PC-3 (cell line): Measurements from ENCODE around the gene CTSF. TPM values are rescaled to one million over a fixed set of nuclear protein-coding genes. Genes with fewer than 3 reads are reported as not detected.

Experiments
- ATAC-seq: fragments of 200-7000 bp; cut with Tn5 transposase; 2 replicates; pipeline ENCODE4 v1.9.1; 2020; ENCODE audit warnings: mild to moderate bottlenecking, moderate library complexity
- BruUV-seq: library from RNA; stranded (reverse); fragments of 400-500 nt; replicated peaks from 2 replicates; lab custom pipeline; 2021; lab: Mats Ljungman, UMichigan
- CTCF ChIA-PET: fragments of 300-600 bp; sonication (Branson Sonifier 250); formaldehyde crosslinking; loops from one replicate; lab custom pipeline; 2022; ENCODE audit warnings: antibody characterized with exemption; lab: Charles Lee
- POLR2A ChIA-PET: fragments of 300-600 bp; sonication (Branson Sonifier 250); formaldehyde crosslinking; loops from one replicate; lab custom pipeline; 2022; ENCODE audit warnings: antibody characterized with exemption; ENCODE audit not compliant: unreplicated experiment; lab: Charles Lee
- DNase-seq: peaks from one replicate; pipeline ENCODE4 v3.0.0-alpha.2; 2015
- H2AFZ ChIP-seq: fragments of 300-600 bp; sonication (generic); 2 replicates; pipeline ENCODE4 v1.6.0; 2016; ENCODE audit warnings: antibody characterized with exemption, low read length
- H3F3A ChIP-seq: fragments of 300-600 bp; sonication (generic); one replicate; pipeline ENCODE4 v1.6.0; 2017; ENCODE audit warnings: antibody characterized with exemption, low read length, control low read depth, mild to moderate bottlenecking; ENCODE audit not compliant: unreplicated experiment
- H3K27ac ChIP-seq: fragments of 300-600 bp; sonication (generic); 2 replicates; pipeline ENCODE4 v1.5.1; 2016; ENCODE audit warnings: mild to moderate bottlenecking, low read length
- H3K27me3 ChIP-seq: fragments of 300-600 bp; sonication (generic); 2 replicates; pipeline ENCODE4 v1.6.1; 2016; ENCODE audit warnings: low read length, mixed read lengths
- H3K36me3 ChIP-seq: fragments of 300-600 bp; sonication (generic); 2 replicates; pipeline ENCODE4 v1.6.1; 2016; ENCODE audit warnings: low read depth, mixed run types, low read length, mixed read lengths
- H3K4me1 ChIP-seq: fragments of 300-600 bp; sonication (generic); 2 replicates; pipeline ENCODE4 v1.5.1; 2016; ENCODE audit warnings: low read length; ENCODE audit not compliant: insufficient read depth
- H3K4me2 ChIP-seq: fragments of 300-600 bp; sonication (generic); 2 replicates; pipeline ENCODE4 v1.6.0; 2016; ENCODE audit warnings: low read length
- H3K4me3 ChIP-seq: fragments of 300-600 bp; sonication (generic); 2 replicates; pipeline ENCODE4 v1.5.1; 2016; ENCODE audit warnings: mild to moderate bottlenecking, low read length, mixed read lengths
- H3K79me2 ChIP-seq: fragments of 300-600 bp; sonication (generic); 2 replicates; pipeline ENCODE4 v1.6.1; 2017; ENCODE audit warnings: low read length, mixed read lengths
- H3K9ac ChIP-seq: fragments of 300-600 bp; sonication (generic); 2 replicates; pipeline ENCODE4 v1.6.0; 2016; ENCODE audit warnings: mild to moderate bottlenecking, low read length
- H3K9me2 ChIP-seq: fragments of 300-600 bp; sonication (generic); replicated peaks from 2 replicates; pipeline ENCODE4 v1.6.1; 2016; ENCODE audit warnings: mixed run types, low read length, mixed read lengths
- H3K9me3 ChIP-seq: fragments of 300-600 bp; sonication (generic); 2 replicates; pipeline ENCODE4 v1.6.1; 2016; ENCODE audit warnings: low read length, mixed read lengths
- H4K20me1 ChIP-seq: fragments of 300-600 bp; sonication (generic); 2 replicates; pipeline ENCODE4 v1.6.1; 2016; ENCODE audit warnings: low read length, mixed read lengths
- EZH2 ChIP-seq: fragments of 300-600 bp; sonication (generic); IDR thresholded peaks from one replicate; pipeline ENCODE4 v1.6.1; 2017; ENCODE audit warnings: antibody characterized with exemption, mild to moderate bottlenecking, low read length; ENCODE audit not compliant: unreplicated experiment
- EZH2phosphoT487 ChIP-seq: fragments of 300-600 bp; sonication (generic); IDR thresholded peaks from 2 replicates; pipeline ENCODE4 v1.6.1; 2018; ENCODE audit warnings: mild to moderate bottlenecking, antibody characterized with exemption, low read length, borderline replicate concordance
- intact Hi-C: fragments of 100-400 bp; cut with micrococcal nuclease; formaldehyde crosslinking; loops from 2 replicates; pipeline ENCODE4 v1.9.0; 2023
- total RNA-seq: library from RNA; depleted of rRNA; stranded (reverse); fragments of >200 nt; gene quantifications from 2 replicates; pipeline ENCODE4 v1.2.3, GENCODE V29; 2014
- TF ChIP-seq, protein P1 (sequence below): fragments of 300-600 bp; sonication (generic); conservative IDR thresholded peaks from 2 replicates; pipeline ENCODE4 v1.5.1; 2017; ENCODE audit warnings: antibody characterized with exemption, low read depth, mild to moderate bottlenecking, low read length

Gene CTSF
- total RNA-seq, 1 experiment from 2014 or later: 9.4 TPM

DNA sequence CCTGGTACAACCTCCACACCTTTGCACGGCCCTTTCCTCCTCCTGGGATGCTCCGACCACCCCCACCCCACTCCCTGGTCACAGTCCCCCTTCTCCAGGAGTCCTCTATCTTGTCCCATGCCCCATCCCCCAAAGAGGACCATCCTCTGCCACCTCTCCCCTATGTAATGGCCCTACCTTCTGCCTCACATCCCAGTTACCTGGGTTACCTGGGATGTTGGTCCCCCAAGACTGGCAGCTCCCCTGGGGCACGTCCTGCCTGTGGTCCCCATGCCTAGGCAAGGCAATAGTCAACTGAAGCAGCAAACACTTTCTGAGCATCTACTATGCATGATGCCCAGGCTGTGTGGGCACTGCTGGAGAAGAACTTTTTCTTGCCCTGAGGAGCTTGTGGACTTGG is 13.0 kb downstream of the CTSF start:
- H3K9ac ChIP-seq: no peak overlapping the region

DNA sequence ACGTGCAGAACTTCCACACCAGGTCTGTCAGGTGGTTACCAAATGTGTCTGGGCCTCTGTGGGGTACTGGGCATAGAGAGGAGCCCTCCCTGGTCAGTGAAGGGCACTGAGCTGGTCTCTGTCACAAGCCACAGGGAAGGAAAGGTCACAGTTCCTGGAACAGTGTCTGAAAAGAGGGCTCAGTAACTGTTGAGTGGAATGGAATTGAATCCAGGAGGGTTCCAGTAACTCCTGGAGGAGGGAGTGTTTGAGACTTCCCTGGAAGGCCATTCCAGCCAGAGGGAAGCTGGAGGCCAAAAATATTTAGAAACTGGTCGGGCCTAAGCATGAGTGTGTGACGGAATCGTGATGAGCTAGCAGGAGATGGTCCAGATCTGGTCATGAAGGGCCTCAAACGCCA is 13.8 kb downstream of the CTSF start:
- no TSS peak for BruUV-seq
- no peaks in the 10 kb centered on the region for H3F3A ChIP-seq
- no peaks in the 10 kb centered on the region for H3K27me3 ChIP-seq
- no peaks in the 10 kb centered on the region for H3K79me2 ChIP-seq
- ChIA-PET CTCF (no interaction called here), POLR2A (no interaction called here)
- H3K36me3 ChIP-seq: no peaks in the 10 kb centered on the region
- ATAC-seq (no peak), DNase-seq (no peak)
- H3K9me2 ChIP-seq: no peaks in the 10 kb centered on the region
- intact Hi-C loops: no loop called here
- H3K4me2 ChIP-seq: no peak overlapping the region
- TF ChIP-seq, protein P1, sequence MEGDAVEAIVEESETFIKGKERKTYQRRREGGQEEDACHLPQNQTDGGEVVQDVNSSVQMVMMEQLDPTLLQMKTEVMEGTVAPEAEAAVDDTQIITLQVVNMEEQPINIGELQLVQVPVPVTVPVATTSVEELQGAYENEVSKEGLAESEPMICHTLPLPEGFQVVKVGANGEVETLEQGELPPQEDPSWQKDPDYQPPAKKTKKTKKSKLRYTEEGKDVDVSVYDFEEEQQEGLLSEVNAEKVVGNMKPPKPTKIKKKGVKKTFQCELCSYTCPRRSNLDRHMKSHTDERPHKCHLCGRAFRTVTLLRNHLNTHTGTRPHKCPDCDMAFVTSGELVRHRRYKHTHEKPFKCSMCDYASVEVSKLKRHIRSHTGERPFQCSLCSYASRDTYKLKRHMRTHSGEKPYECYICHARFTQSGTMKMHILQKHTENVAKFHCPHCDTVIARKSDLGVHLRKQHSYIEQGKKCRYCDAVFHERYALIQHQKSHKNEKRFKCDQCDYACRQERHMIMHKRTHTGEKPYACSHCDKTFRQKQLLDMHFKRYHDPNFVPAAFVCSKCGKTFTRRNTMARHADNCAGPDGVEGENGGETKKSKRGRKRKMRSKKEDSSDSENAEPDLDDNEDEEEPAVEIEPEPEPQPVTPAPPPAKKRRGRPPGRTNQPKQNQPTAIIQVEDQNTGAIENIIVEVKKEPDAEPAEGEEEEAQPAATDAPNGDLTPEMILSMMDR: no peak
- TF ChIP-seq EZH2phosphoT487 (no peak), EZH2 (no peak)
- H3K27ac ChIP-seq: no peak overlapping the region
- no peak overlapping the region for H2AFZ ChIP-seq
- no peak overlapping the region for H3K9ac ChIP-seq
- H3K4me1 ChIP-seq: no peaks in the 10 kb centered on the region
- H3K9me3 ChIP-seq: no peaks in the 10 kb centered on the region
- H4K20me1 ChIP-seq: no peaks in the 10 kb centered on the region
- H3K4me3 ChIP-seq: no peak overlapping the region

More for the DNA sequence above, 13.0 kb downstream of the CTSF start:
- BruUV-seq: no TSS peak
- no peak overlapping the region for H3K27ac ChIP-seq
- H3K4me2 ChIP-seq: no peak overlapping the region
- no peak overlapping the region for H3K4me3 ChIP-seq
- TF ChIP-seq EZH2phosphoT487 (no peak), EZH2 (no peak)
- TF ChIP-seq, protein P1: no peak
- no peak for DNase-seq
- no peak overlapping the region for H2AFZ ChIP-seq
- ATAC-seq: no peak
- intact Hi-C loops: no loop called here
- no peaks in the 10 kb centered on the region for H3F3A ChIP-seq
- H3K36me3 ChIP-seq: no peaks in the 10 kb centered on the region
- POLR2A ChIA-PET: no interaction called here
- H3K4me1 ChIP-seq: no peaks in the 10 kb centered on the region
- CTCF ChIA-PET: no interaction called here
- H3K27me3 ChIP-seq: no peaks in the 10 kb centered on the region
- H4K20me1 ChIP-seq: no peaks in the 10 kb centered on the region
- H3K79me2 ChIP-seq: no peaks in the 10 kb centered on the region
- no peaks in the 10 kb centered on the region for H3K9me2 ChIP-seq
- H3K9me3 ChIP-seq: no peaks in the 10 kb centered on the region

DNA sequence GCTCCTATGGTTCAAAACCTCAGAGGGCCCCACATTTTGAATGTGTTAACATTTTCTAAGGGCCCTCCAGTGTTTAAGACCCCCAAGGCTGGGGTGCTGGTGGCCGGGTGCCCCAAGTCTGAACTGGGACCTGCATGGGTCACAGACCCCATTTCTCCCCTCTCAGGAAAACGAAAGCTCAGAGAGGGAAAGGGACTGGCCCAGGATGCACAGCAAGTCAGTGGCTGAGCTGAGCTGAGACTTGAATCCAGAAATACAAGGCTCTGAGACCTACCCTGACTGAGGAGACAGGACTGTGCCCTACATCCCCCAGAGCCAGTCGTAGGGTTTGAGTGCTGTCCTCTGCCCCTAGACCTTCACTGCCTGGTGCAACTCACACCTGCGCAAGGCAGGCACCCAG is 17.5 kb downstream of the CTSF start:
- no peaks in the 10 kb centered on the region for H3K4me1 ChIP-seq
- DNase-seq (no peak), ATAC-seq (no peak)
- H3K36me3 ChIP-seq: no peaks in the 10 kb centered on the region
- no peaks in the 10 kb centered on the region for H3K79me2 ChIP-seq
- no peak overlapping the region for H3K4me3 ChIP-seq
- H3K9me2 ChIP-seq: no peaks in the 10 kb centered on the region
- no peak overlapping the region for H3K27ac ChIP-seq
- no peak overlapping the region for H2AFZ ChIP-seq
- no peaks in the 10 kb centered on the region for H3F3A ChIP-seq
- intact Hi-C loops: no loop called here
- H3K9me3 ChIP-seq: no peaks in the 10 kb centered on the region
- ChIA-PET CTCF (no interaction called here), POLR2A (no interaction called here)
- TF ChIP-seq EZH2 (no peak), EZH2phosphoT487 (no peak)
- TF ChIP-seq, protein P1: no peak
- no peaks in the 10 kb centered on the region for H4K20me1 ChIP-seq
- no peaks in the 10 kb centered on the region for H3K27me3 ChIP-seq
- no peak overlapping the region for H3K4me2 ChIP-seq
- no TSS peak for BruUV-seq
- no peak overlapping the region for H3K9ac ChIP-seq
